Duodenal mucosa (tissue), 2 donors: ENCODE results near the gene ZNF93.
A peak's percentile ranks its signal among the peaks of the same experiment; 100 is the strongest.
"Not testable (repeated sequence)": the region's sequence is repeated elsewhere in the genome, so short reads cannot be mapped to it uniquely, and the experiment has no call there.

Experiments used
- H3K27ac ChIP-seq: one replicate; pipeline ENCODE4 v1.7.0; 2013; ENCODE audit warnings: low read depth, low read length
- H3K27me3 ChIP-seq, 2 donors: one replicate each; pipeline ENCODE4 v1.7.0; 2013; ENCODE audit warnings: low read length in 2 of 2, control low read depth in 1 of 2; ENCODE audit not compliant: insufficient read depth in 2 of 2, control insufficient read depth in 1 of 2
- H3K36me3 ChIP-seq, 2 donors: one replicate each; pipeline ENCODE4 v1.7.0; 2013; ENCODE audit warnings: low read length in 2 of 2, control low read depth in 1 of 2; ENCODE audit not compliant: insufficient read depth in 2 of 2, control insufficient read depth in 1 of 2
- H3K4me1 ChIP-seq, 2 donors: one replicate each; pipeline ENCODE4 v1.7.0; 2013; ENCODE audit warnings: low read length in 2 of 2, control low read depth in 1 of 2; ENCODE audit not compliant: insufficient read depth in 2 of 2, control insufficient read depth in 1 of 2
- H3K4me3 ChIP-seq, 2 donors: one replicate each; pipeline ENCODE4 v1.7.0; 2013; ENCODE audit warnings: low read length in 2 of 2, low read depth in 1 of 2
- H3K9ac ChIP-seq, 2 donors: one replicate each; pipeline ENCODE4 v1.7.0; 2013; ENCODE audit warnings: low read length in 2 of 2, low read depth in 1 of 2
- H3K9me3 ChIP-seq, 2 donors: one replicate each; pipeline ENCODE4 v1.7.0; 2013; ENCODE audit warnings: low read length in 2 of 2, control low read depth in 1 of 2; ENCODE audit not compliant: control insufficient read depth in 1 of 2

ZNF93 gene

DNA sequence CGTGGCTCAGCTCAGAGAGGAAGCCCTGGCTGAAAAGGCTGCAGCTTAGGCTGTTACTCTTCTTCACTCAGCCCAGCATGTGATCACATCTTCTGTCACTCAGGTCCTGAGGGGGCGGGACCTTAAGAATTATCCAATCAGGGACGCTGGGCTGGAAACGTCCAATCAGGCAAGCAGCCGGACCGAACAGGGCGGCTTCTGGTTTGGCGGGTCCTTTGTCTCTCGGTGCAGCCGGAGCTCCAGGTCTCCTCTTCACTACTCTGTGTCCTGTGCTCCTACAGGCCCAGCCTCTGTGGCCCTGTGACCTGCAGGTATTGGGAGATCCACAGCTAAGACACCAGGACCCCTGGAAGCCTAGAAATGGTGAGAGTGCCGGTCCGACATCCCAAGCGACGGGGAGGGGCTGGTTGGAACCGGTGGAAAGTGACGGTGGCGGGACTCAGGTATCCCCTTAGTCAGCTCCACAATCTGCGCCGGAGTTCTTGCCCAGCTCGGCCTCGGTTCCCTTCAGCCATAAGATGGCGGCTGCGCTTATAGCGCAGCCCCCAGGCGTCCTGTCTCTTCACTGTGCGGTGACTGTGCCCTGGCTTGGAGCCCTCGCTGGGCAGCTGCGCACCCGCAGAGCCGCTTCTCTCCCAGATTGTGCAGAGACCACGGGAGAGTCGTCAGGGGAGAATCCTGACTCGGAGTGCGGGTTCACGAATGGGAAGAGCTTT is at the start of gene ZNF93:
Gene ZNF93 (plus strand): TSS at position 218 of the 716 bp plus-strand sequence. CDS start 143 bp downstream, at position 361.
- Histone ChIP-seq H3K4me3 (peak within 1 kb of the TSS; percentile 75 to 90), H3K4me1 (peaks cover 0 to 6% of the 10 kb centered on the region in 2 donors), H3K9me3 (peaks cover 12 to 25% of the 10 kb centered on the region in 2 donors), H3K27me3 (no peaks in the 10 kb centered on the region), H3K36me3 (no peaks in the 10 kb centered on the region), H3K9ac (peak within 1 kb of the TSS; percentile 51 to 80), H3K27ac (peak within 1 kb of the TSS; percentile 76)

DNA sequence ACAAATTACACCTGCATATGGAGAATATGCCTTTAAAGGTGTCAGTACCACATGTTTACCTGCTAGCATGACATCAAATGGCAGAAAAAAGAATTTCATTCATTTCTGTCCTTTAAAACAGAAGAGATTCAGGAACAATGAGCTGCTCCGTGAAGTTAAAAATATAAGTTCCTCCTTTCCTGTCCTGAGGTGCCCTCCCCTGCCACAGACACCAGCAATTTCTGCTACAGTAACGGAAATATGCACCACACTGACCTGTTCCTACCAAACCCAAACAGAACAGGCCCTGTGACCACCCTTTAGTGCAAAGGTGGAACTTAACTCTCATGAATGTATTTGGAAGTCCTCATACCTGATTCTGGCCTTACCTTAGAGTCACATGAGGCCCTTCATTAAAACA is 49.0 kb upstream of the ZNF93 start:
- H3K4me1 ChIP-seq, H3K36me3 ChIP-seq, H3K27me3 ChIP-seq, H3K9ac ChIP-seq, H3K9me3 ChIP-seq, H3K4me3 ChIP-seq, H3K27ac ChIP-seq: not testable (repeated sequence)

DNA sequence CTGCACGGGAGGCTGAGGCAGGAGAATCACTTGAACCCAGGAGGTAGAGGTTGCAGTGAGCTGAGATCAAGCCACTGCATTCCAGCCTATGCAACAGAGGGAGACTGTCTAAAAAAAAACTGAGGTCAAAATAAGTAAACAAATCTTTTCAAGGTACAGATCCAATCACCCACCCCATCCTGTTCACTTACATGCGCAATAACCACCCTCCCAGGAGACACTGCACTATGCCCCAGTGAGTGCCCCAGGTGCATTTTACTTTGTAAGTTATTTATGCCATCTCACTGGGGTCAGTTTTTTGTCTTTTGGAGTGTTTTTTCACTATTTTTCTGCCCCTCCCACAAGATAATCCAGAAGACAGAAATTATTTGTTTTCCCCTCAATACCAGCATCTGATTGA is 42.0 kb upstream of the ZNF93 start:
- no peaks in the 10 kb centered on the region for H3K27me3 ChIP-seq
- H3K27ac ChIP-seq, result no peak overlapping the region
- H3K4me3 ChIP-seq, result no peak overlapping the region
- H3K36me3 ChIP-seq, result no peaks in the 10 kb centered on the region
- no peaks in the 10 kb centered on the region for H3K9me3 ChIP-seq
- no peaks in the 10 kb centered on the region for H3K4me1 ChIP-seq
- no peak overlapping the region for H3K9ac ChIP-seq

DNA sequence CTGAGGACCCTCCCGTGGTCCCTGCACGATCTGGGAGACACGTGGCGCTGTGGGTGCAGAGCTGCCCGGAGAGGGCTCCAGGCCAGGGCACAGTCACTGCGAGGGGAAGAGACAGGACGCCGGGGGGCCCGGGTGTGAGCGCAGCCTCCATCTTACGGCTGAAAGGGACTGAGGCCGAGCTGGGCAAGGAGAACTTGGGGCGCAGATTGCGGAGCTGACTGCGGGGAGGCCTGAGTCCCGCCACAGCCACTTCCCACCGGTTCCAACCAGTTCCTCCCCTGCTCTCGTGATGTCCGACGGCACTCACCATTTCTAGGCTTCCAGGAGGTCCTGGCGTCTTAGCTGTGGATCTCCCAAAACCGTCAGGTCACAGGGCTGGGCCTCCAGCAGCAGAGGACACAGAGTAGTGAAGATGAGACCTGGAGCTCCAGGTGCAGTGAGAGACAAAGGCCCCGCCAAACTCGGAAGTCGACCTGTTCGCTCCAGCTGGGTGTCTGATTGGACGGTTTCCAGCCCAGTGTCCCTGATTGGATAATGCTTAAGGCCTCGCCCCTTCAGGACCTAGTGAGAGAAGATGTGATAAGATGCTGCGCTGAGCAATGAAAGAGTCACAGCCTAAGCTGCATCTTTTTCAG is 39.9 kb upstream of the ZNF93 start:
- no peak overlapping the region for H3K27ac ChIP-seq
- H3K4me1 ChIP-seq, result no peaks in the 10 kb centered on the region
- H3K4me3 ChIP-seq, result no peak overlapping the region
- peaks cover 0 to 4% of the 10 kb centered on the region in 2 donors for H3K9me3 ChIP-seq
- no peaks in the 10 kb centered on the region for H3K27me3 ChIP-seq
- no peaks in the 10 kb centered on the region for H3K36me3 ChIP-seq
- no peak overlapping the region for H3K9ac ChIP-seq

DNA sequence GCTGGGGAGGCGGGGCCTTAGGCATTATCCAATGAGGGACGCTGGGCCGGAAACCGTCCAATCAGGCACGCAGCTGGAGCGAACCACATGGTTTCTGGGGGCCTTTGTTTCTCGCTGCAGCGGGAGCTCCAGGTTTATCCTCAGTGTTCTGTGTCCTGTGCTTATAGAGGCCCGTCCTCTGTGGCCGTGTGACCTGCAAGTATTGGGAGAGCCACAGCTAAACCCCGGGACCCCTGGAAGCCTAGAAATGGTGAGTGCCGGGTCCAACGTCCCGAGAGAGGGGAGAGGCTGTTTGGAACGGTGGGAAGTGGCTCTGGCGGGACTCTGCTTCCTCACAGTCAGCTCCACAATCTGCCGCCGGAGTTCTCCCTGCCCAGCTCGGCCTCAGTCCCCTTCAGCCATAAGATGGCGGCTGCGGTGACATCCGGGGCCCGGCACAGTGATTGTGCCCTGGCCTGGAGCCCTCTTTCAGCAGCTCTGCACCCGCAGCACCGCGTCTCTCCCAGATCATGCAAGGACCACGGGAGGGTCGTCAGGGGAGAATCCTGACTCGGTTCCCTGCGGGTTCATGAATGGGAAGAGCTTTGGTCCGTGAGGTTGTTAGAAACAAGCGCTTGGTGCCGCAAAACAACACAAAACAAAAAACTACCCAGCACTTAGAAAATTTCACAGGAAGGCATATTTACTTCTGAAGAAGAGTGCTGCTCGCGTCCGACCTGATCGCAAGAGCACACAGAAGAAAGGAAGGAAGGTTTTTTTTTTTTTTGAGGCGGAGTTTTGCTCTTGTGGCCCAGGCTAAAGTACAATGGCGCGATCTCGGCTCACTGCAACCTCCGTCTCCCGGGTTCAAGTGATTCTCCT is 34.8 kb upstream of the ZNF93 start, which contains the start of gene ZNF253:
Gene ZNF253 (plus strand): TSS at position 133 of the 861 bp plus-strand sequence. CDS start 115 bp downstream, at position 248.
- Histone ChIP-seq H3K4me3 (peak within 1 kb of the TSS; percentile 89 to 97), H3K36me3 (peaks cover 0 to under 1% of the 10 kb centered on the region in 2 donors), H3K9me3 (peaks cover 9 to 11% of the 10 kb centered on the region in 2 donors), H3K27ac (peak within 1 kb of the TSS; percentile 90), H3K9ac (peak within 1 kb of the TSS; percentile 90 to 96), H3K27me3 (no peaks in the 10 kb centered on the region), H3K4me1 (peaks cover 0 to 6% of the 10 kb centered on the region in 2 donors)

DNA sequence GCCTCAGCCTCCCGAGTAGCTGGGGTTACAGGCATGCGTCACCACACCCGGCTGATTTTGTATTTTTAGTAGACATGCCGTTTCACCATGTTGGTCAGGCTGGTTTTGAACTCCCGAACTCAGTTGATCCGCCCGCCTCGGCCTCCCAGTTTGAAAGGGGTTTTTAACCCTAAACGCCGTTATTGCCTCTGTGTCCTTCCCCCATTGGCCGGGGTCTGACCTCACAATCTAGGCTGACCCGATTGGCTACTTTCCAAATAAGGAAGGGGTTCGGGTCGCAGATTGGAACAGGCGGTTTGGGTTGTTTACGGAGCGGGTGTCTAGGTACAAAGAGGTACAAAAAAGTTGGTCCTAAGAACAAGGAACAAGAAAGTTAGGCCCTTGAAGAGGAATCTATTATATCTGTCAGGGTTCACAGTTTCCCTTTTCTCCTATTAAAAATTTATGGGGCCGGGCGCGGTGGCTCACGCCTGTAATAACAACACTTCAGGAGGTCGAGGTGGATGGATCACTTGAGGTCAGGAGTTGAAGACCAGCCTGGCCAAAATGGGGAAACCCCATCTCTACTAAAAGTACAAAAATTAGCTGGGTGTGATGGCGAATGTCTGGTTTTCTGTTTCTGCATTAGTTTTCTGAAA is 34.0 kb upstream of the ZNF93 start:
- Histone ChIP-seq H3K4me3 (peak overlapping the region; percentile 89 to 97), H3K27ac (peak overlapping the region; percentile 90), H3K4me1 (peaks cover 0 to 6% of the 10 kb centered on the region in 2 donors), H3K9me3 (peaks cover 14 to 16% of the 10 kb centered on the region in 2 donors), H3K27me3 (no peaks in the 10 kb centered on the region), H3K9ac (peak overlapping the region; percentile 90 to 96), H3K36me3 (peaks cover 0 to 6% of the 10 kb centered on the region in 2 donors)

DNA sequence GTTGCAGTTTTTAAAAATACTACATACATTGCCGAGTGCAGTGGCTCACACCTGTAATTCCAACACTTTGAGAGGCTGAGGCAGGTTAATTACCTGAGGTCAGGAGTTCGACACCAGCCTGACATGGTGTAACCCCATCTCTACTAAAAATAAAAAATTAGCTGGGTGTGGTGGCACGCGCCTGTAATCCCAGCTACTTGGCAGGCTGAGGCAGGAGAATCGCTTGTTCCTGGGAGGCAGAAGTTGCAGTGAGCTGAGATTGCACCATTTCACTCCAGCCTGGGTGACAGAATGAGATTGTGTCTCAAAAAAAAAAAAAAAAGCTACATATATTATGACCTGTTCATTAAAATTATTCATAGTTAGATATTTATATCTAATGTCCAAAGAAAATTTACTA is 30.7 kb upstream of the ZNF93 start:
- H3K4me1 ChIP-seq, H3K27me3 ChIP-seq, H3K27ac ChIP-seq, H3K4me3 ChIP-seq, H3K9ac ChIP-seq: not testable (repeated sequence)
- Histone ChIP-seq H3K36me3 (peaks cover 6 to 12% of the 10 kb centered on the region in 2 donors), H3K9me3 (peaks cover 25 to 32% of the 10 kb centered on the region in 2 donors)

DNA sequence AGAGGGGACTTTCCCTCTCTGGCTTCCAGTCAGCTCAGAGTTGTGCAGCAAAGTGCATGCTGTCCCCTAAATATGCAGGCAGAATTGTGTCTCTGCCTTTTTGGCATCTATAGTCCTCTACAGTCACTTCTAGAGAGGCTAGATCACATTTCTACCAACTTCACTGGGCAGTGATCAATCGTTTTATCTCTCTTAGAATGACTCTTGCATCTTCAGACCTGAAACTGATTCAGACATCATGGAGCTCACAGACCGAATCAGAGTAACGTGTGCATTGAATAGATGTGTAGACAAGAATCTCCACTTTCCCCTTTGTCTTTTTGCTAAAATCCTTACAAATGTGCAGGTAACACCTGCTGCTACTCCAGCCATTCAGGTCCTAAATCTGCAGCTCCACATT is 28.8 kb upstream of the ZNF93 start:
- Histone ChIP-seq H3K36me3 (peaks cover 7 to 12% of the 10 kb centered on the region in 2 donors), H3K27me3 (no peaks in the 10 kb centered on the region), H3K9ac (no peak overlapping the region), H3K9me3 (peaks cover 25 to 40% of the 10 kb centered on the region in 2 donors), H3K4me1 (peaks cover 0 to 6% of the 10 kb centered on the region in 2 donors), H3K4me3 (no peak overlapping the region), H3K27ac (no peak overlapping the region)

DNA sequence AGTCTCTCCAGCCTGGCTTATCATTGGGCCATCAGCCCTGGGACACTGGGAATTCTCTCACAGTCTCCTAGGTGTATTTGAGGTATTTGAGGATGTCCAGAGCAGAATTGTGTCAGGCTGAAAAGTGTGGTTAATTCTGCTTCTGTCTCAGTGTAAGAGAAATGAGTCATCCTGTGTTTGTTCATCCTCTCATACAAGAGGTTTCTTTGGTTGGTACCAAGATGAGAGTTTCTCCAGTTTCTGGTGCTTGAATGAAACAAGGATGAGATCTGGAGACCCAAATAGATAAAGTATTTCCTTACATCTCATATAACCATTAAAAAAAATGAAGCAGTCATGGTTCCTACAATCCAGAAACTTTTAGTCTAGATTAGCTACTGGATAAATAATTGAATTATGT is 27.4 kb upstream of the ZNF93 start:
- Histone ChIP-seq H3K9me3 (peaks cover 25 to 40% of the 10 kb centered on the region in 2 donors), H3K27ac (no peak overlapping the region), H3K9ac (no peak overlapping the region), H3K36me3 (peaks cover 7 to 12% of the 10 kb centered on the region in 2 donors), H3K4me3 (no peak overlapping the region), H3K4me1 (no peaks in the 10 kb centered on the region), H3K27me3 (no peaks in the 10 kb centered on the region)
